GM08714 (cell line): Measurements from ENCODE around the gene MRC2.

ENCODE experiments used
- H3K4me3 ChIP-seq: fragments of 200-500 bp; sonication (Bioruptor generic); 2 replicates; pipeline ENCODE4 v1.5.1; 2014; ENCODE audit warnings: mild to moderate bottlenecking, low read length, inconsistent platforms
- ZNF274 ChIP-seq: IDR thresholded peaks from 2 replicates; pipeline ENCODE4 v1.6.1; 2012; ENCODE audit warnings: mild to moderate bottlenecking, low read depth, low read length

Gene MRC2

GRCh38 chr17:62653826-62654761 is 26.6 kb downstream of the MRC2 start:
- TF ChIP-seq ZNF274: no peak
- no peak overlapping the region for H3K4me3 ChIP-seq

DNA sequence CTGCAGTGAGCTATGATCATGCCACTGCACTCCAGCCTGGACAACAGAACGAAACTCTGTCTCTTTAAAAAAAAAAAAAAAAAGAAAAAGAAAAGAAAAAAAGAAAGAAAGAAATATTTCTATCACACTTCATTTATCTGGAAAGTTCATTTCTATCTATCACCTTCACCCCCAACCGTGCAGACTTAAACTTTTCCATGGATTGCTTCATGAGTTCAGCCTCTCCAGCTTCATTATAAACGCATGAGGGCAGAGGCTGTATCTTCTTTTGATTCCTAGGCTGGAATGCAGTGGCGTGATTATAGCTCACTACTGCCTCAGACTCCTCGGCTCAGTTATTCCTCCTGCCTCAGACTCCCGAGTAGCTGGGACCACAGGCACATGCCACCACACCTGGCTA is 28.2 kb downstream of the MRC2 start:
- no peak overlapping the region for H3K4me3 ChIP-seq
- TF ChIP-seq ZNF274: no peak

- no peak for TF ChIP-seq ZNF274
- no peak overlapping the region for H3K4me3 ChIP-seq
These were observed 29.0 kb downstream of the MRC2 start for GRCh38 chr17:62656446-62656845.

- no peak for TF ChIP-seq ZNF274
- H3K4me3 ChIP-seq: no peak overlapping the region
These were observed 29.7 kb downstream of the MRC2 start for GRCh38 chr17:62657145-62657665.

GRCh38 chr17:62657690-62658089 is 30.2 kb downstream of the MRC2 start:
- TF ChIP-seq ZNF274: no peak
- H3K4me3 ChIP-seq: no peak overlapping the region

GRCh38 chr17:62658136-62658920 is 30.9 kb downstream of the MRC2 start:
- H3K4me3 ChIP-seq: no peak overlapping the region
- TF ChIP-seq ZNF274: no peak

- H3K4me3 ChIP-seq: no peak overlapping the region
- TF ChIP-seq ZNF274: no peak
These were observed 33.2 kb downstream of the MRC2 start for GRCh38 chr17:62660629-62661118.

DNA sequence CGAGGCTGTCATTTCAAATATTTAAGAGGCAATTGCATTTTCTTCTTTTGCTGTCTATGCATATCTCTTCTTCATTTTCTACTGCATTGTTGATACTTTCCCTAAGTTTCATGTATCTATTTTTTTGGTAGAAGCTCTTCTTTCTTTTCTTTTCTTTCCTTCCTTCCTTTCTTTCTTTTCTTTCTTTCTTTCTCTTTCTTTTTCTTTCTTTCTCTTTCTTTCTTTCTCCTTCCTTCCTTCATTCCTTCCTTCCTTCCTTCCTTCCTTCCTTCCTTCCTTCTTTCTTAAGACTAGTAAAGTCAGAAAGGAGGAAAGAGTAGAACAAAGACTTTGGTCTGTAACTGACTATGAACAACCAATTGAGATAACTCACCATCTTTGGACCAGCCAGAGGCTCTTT is 33.9 kb downstream of the MRC2 start:
- no peak overlapping the region for H3K4me3 ChIP-seq
- TF ChIP-seq ZNF274: no peak

DNA sequence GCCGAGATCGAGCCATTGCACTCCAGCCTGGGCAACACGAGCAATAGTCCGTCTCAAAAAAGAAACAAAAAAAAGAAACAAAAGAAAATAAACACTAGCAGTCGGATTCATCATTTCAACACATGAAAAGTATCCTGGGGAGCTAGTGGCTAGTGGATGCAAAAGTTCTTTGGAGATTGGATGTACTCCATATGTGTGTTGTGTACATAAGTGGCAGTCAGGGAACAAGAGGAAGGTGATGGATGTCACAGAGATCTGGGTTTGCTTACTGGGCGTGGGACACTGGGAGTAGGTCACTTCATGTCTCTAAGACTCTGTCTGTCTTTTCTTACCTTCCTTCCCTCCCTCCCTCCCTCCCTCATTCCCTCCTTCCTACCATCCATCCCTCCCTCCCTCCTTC is 35.4 kb downstream of the MRC2 start:
- H3K4me3 ChIP-seq: no peak overlapping the region
- TF ChIP-seq ZNF274: no peak

DNA sequence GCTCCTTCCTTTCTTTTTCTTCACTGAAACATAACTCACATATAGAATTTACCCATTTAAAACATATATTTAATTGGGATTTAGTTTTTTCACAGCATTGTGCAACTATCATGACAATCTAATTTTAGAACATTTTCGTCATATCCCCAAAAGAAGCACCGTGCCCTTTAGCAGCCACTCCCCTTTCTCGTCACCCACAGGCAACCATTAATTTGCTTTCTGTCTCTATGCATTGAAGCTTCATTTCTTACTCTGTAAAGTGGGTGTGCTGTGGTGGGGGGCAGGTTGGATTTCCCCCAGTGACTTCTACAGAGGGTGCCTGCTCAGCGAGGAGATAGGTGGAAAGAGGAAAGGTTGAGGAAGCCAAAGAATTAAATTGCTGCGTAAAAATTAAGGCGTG is 35.8 kb downstream of the MRC2 start:
- TF ChIP-seq ZNF274: no peak
- H3K4me3 ChIP-seq: no peak overlapping the region

DNA sequence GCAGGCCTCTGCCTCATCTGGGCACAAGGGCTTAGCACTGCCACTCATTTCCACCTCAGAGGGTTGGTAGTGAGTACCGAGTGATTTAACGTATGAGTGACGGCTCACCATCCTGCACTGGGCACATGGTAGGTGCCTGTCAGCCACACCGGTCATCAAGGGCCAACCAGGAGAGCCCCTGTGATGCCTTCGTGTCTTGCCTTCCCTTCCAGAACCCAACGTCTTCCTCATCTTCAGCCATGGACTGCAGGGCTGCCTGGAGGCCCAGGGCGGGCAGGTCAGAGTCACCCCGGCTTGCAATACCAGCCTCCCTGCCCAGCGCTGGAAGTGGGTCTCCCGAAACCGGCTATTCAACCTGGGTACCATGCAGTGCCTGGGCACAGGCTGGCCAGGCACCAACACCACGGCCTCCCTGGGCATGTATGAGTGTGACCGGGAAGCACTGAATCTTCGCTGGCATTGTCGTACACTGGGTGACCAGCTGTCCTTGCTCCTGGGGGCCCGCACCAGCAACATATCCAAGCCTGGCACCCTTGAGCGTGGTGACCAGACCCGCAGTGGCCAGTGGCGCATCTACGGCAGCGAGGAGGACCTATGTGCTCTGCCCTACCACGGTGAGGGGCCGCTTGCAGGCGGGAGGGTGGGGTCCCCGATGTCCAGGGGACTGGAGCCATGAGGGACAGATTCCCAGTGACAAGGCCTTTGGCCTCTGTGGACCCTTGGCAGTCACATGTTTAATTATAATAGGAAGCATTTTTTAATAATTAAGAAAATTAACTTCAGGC is 37.1 kb downstream of the MRC2 start:
- no peak overlapping the region for H3K4me3 ChIP-seq
- TF ChIP-seq ZNF274: no peak

DNA sequence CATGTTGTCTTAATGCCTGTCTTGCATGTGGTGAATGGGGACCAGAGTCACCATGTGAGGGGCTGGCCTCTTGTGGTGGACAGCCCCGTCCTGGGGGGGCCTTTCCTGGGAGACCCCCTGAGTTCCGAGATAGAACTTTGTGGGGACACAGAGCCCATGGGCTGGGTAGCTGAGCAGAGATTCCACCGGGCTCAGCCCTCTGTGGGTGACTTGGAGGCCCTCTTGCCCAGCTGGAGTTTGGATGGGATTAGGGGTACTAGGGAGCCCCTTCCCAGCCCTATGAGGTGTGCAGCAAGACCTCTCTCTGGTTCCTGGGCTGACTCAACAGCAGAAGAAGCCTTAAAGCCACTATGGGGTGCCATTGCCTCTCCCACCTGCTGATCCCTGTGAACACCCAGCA is 38.1 kb downstream of the MRC2 start:
- no peak overlapping the region for H3K4me3 ChIP-seq
- TF ChIP-seq ZNF274: no peak

DNA sequence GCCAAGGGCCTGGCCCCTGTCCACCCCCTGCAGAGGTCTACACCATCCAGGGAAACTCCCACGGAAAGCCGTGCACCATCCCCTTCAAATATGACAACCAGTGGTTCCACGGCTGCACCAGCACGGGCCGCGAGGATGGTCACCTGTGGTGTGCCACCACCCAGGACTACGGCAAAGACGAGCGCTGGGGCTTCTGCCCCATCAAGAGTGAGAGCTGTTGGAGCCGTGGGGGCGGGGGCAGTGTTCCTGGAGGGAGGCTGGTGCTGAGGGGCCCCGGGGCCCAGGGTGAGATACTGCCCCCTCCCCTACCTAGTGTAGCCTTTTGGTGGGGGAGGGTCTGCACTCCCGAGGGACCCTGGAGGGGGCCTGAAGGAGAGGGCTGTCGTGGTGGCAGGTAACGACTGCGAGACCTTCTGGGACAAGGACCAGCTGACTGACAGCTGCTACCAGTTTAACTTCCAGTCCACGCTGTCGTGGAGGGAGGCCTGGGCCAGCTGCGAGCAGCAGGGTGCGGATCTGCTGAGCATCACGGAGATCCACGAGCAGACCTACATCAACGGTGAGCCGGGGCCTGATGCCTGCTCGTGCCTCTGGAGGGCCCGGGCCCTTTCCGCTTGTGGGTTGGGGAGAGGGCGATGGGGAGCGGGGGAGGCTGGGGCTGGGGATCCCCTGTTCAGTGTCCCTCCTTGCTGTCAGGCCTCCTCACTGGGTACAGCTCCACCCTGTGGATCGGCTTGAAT is 38.8 kb downstream of the MRC2 start:
- no peak for TF ChIP-seq ZNF274
- H3K4me3 ChIP-seq: no peak overlapping the region
